Hematopoietic multipotent progenitor cell (in vitro differentiated cells): ENCODE data around the gene LRIG1. TPM values are rescaled to one million over a fixed set of nuclear protein-coding genes. Genes with fewer than 3 reads are reported as not detected.

Source experiments
- DNase-seq, 3 donors: peaks; one replicate each; pipeline ENCODE4 v3.0.0-alpha.2; 2011 to 2015; ENCODE audit warnings: low read depth in 2 of 3, low spot score in 2 of 3
- total RNA-seq: library from RNA; depleted of rRNA; stranded (reverse); fragments of >200 nt; gene quantifications from one replicate; pipeline ENCODE4 v1.2.3, GENCODE V29; 2012

Gene LRIG1
- total RNA-seq, 1 donor = 12.9 TPM

GRCh38 chr3:66507423-66508260 lies 6.8 kb upstream of the LRIG1 start:
- no peak for DNase-seq

- DNase-seq = no peak
Measured at GRCh38 chr3:66506154-66506553, 5.3 kb upstream of the LRIG1 start.

GRCh38 chr3:66504850-66505641 lies 4.2 kb upstream of the LRIG1 start:
- DNase-seq = no peak

GRCh38 chr3:66502981-66503380 lies 2.2 kb upstream of the LRIG1 start:
- DNase-seq = no peak

- DNase-seq = no peak
Measured at GRCh38 chr3:66502245-66502874, 1.5 kb upstream of the LRIG1 start.

- DNase-seq = no peak
Measured at GRCh38 chr3:66501483-66502244, 842 bp upstream of the LRIG1 start.

- peak in 1 of 3 donors; percentile 28 for DNase-seq
Measured at GRCh38 chr3:66499881-66500575, 794 bp downstream of the LRIG1 start.

- no peak for DNase-seq
Measured at GRCh38 chr3:66498687-66499621, 1.9 kb downstream of the LRIG1 start.

GRCh38 chr3:66497985-66498671 lies 2.7 kb downstream of the LRIG1 start:
- DNase-seq = no peak

GRCh38 chr3:66497288-66497984 lies 3.4 kb downstream of the LRIG1 start:
- DNase-seq = peak in 1 of 3 donors; percentile 56

GRCh38 chr3:66496746-66497145 lies 4.1 kb downstream of the LRIG1 start:
- no peak for DNase-seq

- DNase-seq = no peak
Measured at GRCh38 chr3:66496301-66496700, 4.5 kb downstream of the LRIG1 start.

- no peak for DNase-seq
Measured at GRCh38 chr3:66495668-66496045, 5.2 kb downstream of the LRIG1 start.

GRCh38 chr3:66494959-66495667 lies 5.7 kb downstream of the LRIG1 start:
- no peak for DNase-seq

GRCh38 chr3:66493458-66494099 lies 7.2 kb downstream of the LRIG1 start:
- DNase-seq = no peak

GRCh38 chr3:66492672-66493071 lies 8.2 kb downstream of the LRIG1 start:
- DNase-seq = no peak

- no peak for DNase-seq
Measured at GRCh38 chr3:66492071-66492470, 8.8 kb downstream of the LRIG1 start.
